Midbrain (tissue), 1 donor: Measurements from ENCODE around the gene CXXC1.
"Not testable (repeated sequence)": the region's sequence is repeated elsewhere in the genome, so short reads cannot be mapped to it uniquely, and the experiment has no call there.

Experiments
- DNase-seq: peaks from one replicate; lab custom pipeline; 2025; lab: John Stamatoyannopoulos, UW

The CXXC1 gene

GRCh38 chr18:50297621-50298442 lies 10.3 kb upstream of the CXXC1 start:
- DNase-seq, result peak; percentile 73

GRCh38 chr18:50293039-50293438 lies 5.5 kb upstream of the CXXC1 start:
- DNase-seq, result no peak

DNA sequence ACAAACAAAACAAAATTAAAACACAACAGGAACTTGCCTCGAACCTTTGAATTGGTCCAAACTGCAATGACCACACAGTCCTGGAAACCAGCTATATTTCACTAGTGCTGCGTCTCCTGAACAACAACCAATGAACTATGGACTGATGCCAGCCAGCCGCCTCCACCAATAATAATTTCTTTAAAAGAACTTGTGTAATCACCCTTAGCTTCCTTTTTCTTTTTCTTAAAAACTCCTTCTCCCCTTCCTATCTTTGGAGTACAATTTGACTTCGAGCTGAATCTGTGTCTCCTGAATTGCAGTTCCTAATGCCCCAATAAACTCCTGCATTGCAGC lies 1.6 kb upstream of the CXXC1 start:
- DNase-seq, result no peak

DNA sequence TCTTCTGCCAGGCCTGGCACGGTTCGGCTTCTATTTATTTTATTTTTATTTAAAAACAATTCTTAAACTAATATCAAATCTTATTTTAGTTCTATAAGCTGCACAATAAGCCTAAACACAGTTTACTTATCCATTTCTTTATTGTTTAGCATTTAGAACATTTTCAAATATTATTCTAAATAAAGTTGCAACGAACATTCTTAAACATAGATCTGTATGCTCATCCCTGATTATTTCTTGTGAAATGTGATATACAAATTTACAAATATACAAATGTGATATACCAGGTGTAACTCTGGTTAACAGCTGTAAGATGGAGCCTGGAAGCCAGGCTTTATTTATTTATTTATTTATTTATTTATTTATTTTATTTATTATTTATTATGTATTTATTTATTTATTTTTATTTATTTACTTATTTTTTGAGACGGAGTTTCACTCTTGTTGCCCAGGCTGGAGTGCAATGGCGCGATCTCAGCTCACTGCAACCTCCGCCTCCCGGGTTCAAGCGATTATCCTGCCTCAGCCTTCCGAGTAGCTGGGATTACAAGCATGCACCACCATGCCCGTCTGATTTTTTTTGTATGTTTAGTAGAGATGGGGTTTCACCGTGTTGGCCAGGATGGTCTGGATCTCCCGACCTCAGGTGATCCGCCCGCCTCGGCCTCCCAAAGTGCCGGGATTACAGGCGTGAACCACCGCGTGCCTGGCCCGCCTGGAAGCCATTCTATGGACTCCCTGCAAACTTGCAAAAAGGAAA lies 1.0 kb upstream of the CXXC1 start:
- DNase-seq, result not testable (repeated sequence)

- no peak for DNase-seq
Measured at GRCh38 chr18:50287028-50287440, 458 bp downstream of the CXXC1 start.

- DNase-seq, result no peak
Measured at GRCh38 chr18:50286391-50287027, 983 bp downstream of the CXXC1 start.

DNA sequence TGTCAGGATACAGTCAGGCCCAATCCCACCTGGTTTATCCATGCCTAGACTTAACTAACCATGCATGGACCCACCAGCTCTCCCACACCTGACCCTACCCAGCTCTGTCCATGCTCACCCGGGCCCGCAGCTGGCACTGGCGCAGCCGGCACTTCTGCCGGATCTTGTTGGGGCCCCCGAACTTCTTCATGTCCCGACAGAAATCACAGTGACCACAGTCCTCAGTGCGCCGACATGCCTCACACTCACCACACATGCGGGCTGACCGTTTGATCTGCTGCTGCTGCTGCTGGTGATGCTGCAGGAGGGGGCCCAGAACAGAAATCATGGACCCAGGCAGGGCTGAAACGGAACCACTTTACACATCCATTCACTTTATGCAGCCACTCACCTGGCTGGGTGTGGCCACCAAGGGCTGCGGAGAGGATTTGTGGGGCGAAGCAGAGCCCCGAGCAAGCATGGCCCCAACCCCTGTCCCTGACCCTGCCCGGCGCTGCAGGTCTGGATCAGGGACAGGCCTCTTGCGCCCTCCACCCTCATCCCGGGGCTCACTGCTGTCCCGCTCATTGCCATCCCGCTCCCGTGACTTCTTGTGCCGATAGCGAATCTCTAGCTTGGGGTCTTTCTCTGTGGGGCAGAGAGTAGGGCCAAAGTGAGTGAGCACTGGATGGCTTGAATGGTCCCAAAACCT lies 1.7 kb downstream of the CXXC1 start:
- DNase-seq, result no peak

GRCh38 chr18:50285071-50285470 lies 2.4 kb downstream of the CXXC1 start:
- no peak for DNase-seq

DNA sequence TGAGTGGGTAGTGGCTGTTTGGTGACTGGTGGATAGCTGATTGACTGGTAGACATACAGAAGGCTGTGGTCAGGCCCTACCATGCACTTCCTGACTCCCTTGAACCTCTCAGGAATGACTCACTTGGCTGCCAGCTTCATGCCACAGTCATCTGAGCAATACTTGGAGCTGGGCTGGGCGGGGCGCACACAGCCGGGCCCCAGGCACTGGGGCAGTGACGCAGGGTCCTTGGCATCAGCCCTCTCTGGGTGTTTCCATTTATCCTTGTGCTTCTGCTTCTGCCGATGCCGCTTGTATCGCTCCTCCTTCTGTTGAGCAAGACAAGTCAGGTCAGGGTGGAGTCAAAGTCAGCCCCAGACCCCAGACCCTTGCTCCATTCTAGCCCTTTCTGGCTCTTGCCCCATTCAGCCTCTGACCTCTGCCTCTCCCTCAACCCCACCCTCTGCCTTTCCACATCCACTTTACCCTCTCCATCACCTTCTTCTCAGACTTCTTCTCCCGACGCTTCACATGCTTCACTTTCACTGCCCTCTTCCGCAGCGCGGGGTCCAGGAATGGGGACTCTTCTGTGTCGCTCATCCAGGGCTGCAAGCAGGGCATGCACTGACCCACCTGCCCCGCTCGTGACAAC lies 3.1 kb downstream of the CXXC1 start:
- no peak for DNase-seq

DNA sequence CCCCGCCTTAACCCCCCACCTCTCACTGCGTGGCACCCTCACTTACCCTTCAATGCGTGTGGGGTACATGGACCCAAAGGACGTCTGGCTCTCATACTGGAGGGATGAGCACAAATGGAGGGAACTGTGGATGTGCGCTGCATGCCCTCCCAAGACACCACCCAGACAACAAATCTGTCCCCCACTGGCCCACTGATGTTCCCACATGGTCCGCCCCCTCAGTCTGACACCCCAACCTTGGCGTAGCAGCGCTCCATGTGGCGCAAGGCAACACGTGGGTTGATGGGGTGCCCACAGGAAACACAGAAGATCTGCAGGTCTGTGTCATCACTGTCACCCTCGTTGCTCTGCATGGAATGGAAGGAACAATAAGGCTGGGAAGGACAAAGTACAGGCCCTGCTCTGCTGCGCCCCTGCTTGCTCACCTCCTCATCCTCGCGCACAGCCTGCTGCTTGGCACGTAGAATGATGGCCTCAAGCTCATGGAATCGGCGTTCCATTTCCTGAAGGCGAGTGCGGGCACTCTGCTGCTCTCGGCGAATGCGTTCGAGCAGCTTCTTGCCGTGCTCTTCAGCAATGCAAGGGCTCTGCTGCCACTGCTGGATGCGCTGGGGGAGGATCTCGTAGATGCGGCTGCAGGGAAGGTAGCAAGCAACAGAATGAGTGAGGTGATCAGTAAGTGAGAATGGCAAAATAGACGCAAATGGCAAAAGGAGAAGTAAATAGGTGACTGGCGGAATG lies 3.9 kb downstream of the CXXC1 start:
- no peak for DNase-seq

DNA sequence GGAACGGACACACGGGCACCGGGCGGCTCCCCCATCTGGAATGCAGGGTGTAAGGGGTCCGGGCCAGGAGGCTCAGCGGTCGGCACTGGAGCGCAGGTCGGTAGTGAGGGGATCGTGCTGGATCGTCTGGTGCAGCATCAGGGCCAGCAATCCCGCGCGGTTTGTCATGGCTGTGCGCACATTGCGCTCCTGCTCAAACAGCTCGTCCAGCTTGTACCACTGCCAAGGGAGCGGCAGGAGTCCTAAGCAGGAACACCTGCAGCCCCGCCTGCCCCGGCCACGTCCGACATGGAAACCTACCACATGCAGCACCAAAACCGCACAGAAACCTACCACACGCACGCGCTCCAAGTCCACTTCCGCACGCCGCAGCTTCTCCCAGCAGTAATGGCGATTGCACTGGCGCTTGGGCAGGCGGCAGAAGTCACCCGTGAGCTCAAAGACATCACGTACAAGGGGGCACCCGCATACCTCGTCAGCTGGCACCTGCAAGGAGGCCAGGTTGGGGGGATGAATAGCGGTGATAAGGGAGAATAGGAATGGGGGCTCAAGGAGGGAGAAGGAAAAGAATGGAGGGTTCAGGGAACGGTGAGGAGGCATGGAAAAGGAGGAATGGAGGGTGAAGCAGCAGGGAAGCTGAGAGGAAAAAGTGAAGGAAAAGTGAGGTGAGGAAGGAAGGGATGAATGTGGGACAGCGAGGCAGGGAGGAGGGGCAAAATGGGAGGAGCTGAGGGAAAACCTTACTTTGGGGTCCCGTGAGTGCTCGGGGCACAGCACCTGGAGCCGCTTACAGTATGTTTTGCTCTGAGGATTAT lies 4.8 kb downstream of the CXXC1 start:
- DNase-seq, result no peak

- no peak for DNase-seq
Measured at GRCh38 chr18:50281972-50282520, 5.4 kb downstream of the CXXC1 start.

DNA sequence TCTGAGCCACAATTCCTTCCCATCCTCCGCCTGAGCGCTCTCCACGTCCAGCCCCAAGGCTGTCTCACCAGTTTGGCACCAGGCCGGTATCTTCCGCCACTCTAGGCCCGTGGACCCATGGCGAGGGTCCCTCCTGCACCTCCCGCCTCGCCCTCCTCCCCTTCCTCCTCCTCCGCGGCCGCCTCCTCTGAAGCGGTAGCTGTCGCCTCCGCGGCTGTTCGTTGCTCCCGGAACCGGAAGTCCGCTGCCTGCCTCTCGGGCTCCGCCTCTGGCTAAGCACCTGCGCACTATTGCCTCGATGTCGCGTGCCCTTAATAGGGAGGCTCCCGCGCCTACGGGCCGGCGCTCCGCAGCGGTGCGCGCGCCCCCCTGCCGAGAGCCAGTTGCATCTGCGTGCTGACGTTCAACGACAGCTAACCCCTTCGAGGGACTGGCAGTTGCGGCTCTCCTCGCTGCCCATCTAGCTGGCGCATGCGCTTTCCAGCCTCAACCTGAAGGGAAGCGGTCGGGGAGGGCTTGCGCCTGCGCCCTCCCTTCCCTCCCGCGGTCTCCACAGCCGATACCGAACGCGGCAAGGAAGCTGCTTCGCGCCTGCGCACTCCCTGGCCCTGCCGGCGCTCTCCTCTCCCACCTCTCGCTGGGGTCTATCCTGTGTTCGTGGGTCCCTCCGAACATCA lies 6.1 kb downstream of the CXXC1 start, which contains the start of gene MBD1:
MBD1 (minus strand) TSS at position 229 of the 677 bp plus-strand sequence. CDS start 1,531 bp downstream, outside the sequence.
- DNase-seq, result peak; percentile 99

- no peak for DNase-seq
Measured at GRCh38 chr18:50280707-50281294, 6.7 kb downstream of the CXXC1 start.

DNA sequence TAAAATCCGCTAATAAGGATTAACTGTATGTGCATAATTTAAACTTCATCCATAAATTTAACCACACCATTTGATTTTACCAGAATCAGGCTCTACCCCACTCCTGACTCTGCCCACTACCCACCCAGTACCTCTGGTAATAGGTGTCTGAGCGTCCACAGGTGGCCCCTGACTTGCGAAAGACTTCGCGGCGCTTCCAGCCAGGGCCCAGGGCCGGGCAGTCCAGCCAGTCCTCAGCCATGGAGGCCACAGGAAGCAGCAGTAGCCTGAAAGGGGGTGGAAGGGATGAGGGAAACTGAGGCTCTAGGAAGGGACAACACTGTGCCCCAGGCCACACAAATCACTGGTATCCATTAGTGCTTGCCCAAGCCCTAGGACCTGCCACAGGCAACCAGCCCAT lies 7.7 kb downstream of the CXXC1 start:
- no peak for DNase-seq

- no peak for DNase-seq
Measured at GRCh38 chr18:50277942-50278341, 9.6 kb downstream of the CXXC1 start.

GRCh38 chr18:50276452-50276851 lies 11.0 kb downstream of the CXXC1 start:
- no peak for DNase-seq

DNA sequence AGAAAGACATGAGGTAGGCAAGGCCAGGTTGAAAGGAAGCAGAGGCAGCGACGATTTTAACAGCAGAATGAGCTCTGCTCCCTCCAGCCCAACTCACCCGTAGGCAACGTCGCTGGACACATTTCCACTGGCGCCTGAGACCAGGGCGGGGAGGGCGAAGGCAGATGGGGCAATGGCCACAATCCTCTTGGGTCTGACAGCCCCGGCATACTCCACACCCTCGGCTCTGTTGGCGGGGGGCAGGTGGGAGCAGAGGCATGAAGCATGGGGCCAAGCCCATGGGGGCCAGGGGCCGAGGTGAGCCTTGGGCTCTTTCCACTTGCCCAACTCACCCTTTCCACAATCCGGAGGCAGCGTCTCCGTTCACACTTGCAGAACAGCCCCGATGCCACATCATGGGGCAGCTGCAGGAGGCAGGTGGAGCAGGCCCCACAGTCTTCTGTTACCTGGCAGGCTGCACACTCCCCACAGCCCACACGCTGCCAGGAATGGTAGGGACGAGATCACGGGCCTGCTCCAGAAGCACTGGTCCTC lies 11.9 kb downstream of the CXXC1 start:
- no peak for DNase-seq

GRCh38 chr18:50274941-50275340 lies 12.6 kb downstream of the CXXC1 start:
- no peak for DNase-seq
